CD4-positive, alpha-beta T cell (primary cell): ENCODE results near the gene ALKBH6. TPM values are rescaled to one million over a fixed set of nuclear protein-coding genes. Genes with fewer than 3 reads are reported as not detected.

Experiments used
- ATAC-seq: fragments of 200-7000 bp; cut with Tn5 transposase; one replicate; pipeline ENCODE4 v1.10.0; 2022; ENCODE audit warnings: mild to moderate bottlenecking; ENCODE audit not compliant: poor library complexity
- CTCF ChIA-PET: fragments of 350-600 bp; sonication (Branson Sonifier 250); formaldehyde crosslinking; loops from one replicate; lab custom pipeline; 2021; ENCODE audit warnings: antibody characterized with exemption, inconsistent platforms; lab: Charles Lee
- POLR2A ChIA-PET: fragments of 350-600 bp; sonication (Branson Sonifier 250); formaldehyde crosslinking; loops from one replicate; lab custom pipeline; 2021; ENCODE audit warnings: antibody characterized with exemption, inconsistent platforms; lab: Charles Lee
- DNase-seq, 14 experiments: peaks; one replicate each; pipeline ENCODE4 v3.0.0-alpha.2; 2013 to 2020; ENCODE audit warnings: mixed read lengths in 2 of 14
- H3K27ac ChIP-seq, 2 donors: one replicate each; pipeline versions ENCODE4 v1.5.1 to v1.7.0; 2013; ENCODE audit warnings: low read length in 2 of 2, low read depth in 1 of 2, mild to moderate bottlenecking in 1 of 2
- H3K27me3 ChIP-seq, 2 experiments: 1 replicate in 1 of 2; 2 replicates in 1 of 2; pipeline versions ENCODE4 v1.6.1 to v1.7.0; 2013; ENCODE audit warnings: low read length in 2 of 2, control low read depth in 1 of 2, mild to moderate bottlenecking in 1 of 2, moderate library complexity in 1 of 2; ENCODE audit not compliant: insufficient read depth in 2 of 2, control insufficient read depth in 1 of 2
- H3K36me3 ChIP-seq: one replicate; pipeline ENCODE4 v1.6.1; 2013; ENCODE audit warnings: low read length, control low read depth; ENCODE audit not compliant: insufficient read depth
- H3K4me1 ChIP-seq: one replicate; pipeline ENCODE4 v1.6.1; 2013; ENCODE audit warnings: low read length, control low read depth; ENCODE audit not compliant: insufficient read depth
- H3K4me3 ChIP-seq: one replicate; pipeline ENCODE4 v1.5.1; 2013; ENCODE audit warnings: mild to moderate bottlenecking, low read length, moderate library complexity
- H3K9me3 ChIP-seq, 2 experiments: 1 replicate in 1 of 2; 2 replicates in 1 of 2; pipeline versions ENCODE4 v1.6.1 to v1.7.0; 2013; ENCODE audit warnings: low read length in 2 of 2, mild to moderate bottlenecking in 2 of 2, control low read depth in 1 of 2, moderate library complexity in 1 of 2; ENCODE audit not compliant: control insufficient read depth in 1 of 2, insufficient read depth in 1 of 2
- H3K27ac Mint-ChIP-seq: one replicate; pipeline ENCODE4 v1.8.0; 2020; ENCODE audit warnings: mixed read lengths
- H3K27me3 Mint-ChIP-seq: one replicate; pipeline ENCODE4 v1.8.0; 2021; ENCODE audit warnings: mixed read lengths
- H3K36me3 Mint-ChIP-seq: one replicate; pipeline ENCODE4 v1.8.0; 2021; ENCODE audit warnings: low read depth, mixed read lengths
- H3K4me1 Mint-ChIP-seq: one replicate; pipeline ENCODE4 v1.8.0; 2021; ENCODE audit warnings: low read depth, mixed read lengths
- H3K4me3 Mint-ChIP-seq: one replicate; pipeline ENCODE4 v1.8.0; 2020; ENCODE audit warnings: mild to moderate bottlenecking, mixed read lengths
- H3K9me3 Mint-ChIP-seq: one replicate; pipeline ENCODE4 v1.8.0; 2020; ENCODE audit warnings: mixed read lengths
- CTCF ChIP-seq: fragments of 200-600 bp; IDR thresholded peaks from one replicate; pipeline ENCODE4 v1.8.0; 2022; ENCODE audit warnings: antibody characterized with exemption, mild to moderate bottlenecking
- intact Hi-C, 2 experiments: fragments of 100-400 bp; cut with DNase I in 1 of 2; cut with micrococcal nuclease in 1 of 2; formaldehyde crosslinking; loops; one replicate each; pipeline versions ENCODE4 v1.15.1 to v1.9.0; 2023 to 2025; cut with DNase I, micrococcal nuclease
- total RNA-seq, 174 experiments: library from RNA in 2 of 174; stranded (reverse) in 2 of 174; gene quantifications; one replicate each; pipeline ENCODE4 v1.2.3 and lab custom pipeline; 2021 to 2026

Gene ALKBH6
- total RNA-seq, 2 experiments from 2014 or later, result 38.1 to 41.8 TPM

DNA sequence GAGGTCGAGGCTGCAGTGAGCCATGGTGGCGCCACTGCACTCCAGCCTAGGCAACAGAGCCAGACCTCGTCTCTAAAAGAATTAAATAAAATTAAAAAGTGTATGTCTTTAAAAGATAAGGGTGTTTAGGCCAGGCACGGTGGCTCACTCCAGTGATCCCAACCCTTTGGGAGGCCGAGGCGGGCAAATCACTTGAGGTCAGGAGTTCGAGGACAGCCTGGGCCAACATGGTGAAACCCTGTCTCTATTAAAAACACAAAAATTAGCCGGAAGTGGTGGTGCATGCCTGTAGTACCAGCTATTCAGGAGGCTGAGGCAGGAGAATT is 26.5 kb downstream of the ALKBH6 start:
- Histone ChIP-seq H3K27me3 (peaks cover 23 to 30% of the 10 kb centered on the region in 2 experiments), H3K9me3 (peaks cover 0 to 18% of the 10 kb centered on the region in 2 experiments), H3K4me1 (peaks cover 15% of the 10 kb centered on the region), H3K36me3 (no peaks in the 10 kb centered on the region), H3K4me3 (peak overlapping the region; percentile 34), H3K27ac (no peak overlapping the region)
- POLR2A ChIA-PET, result no interaction called here
- CTCF ChIA-PET, result interaction anchor here (0.7 kb wide), 1 partner anchor 29 kb away, joined by 3 read pairs; no protein-coding TSS in a partner anchor
- Mint-ChIP-seq H3K4me1 (peaks cover 8% of the 10 kb centered on the region), H3K4me3 (peak overlapping the region; percentile 42), H3K36me3 (no peaks in the 10 kb centered on the region), H3K9me3 (no peaks in the 10 kb centered on the region), H3K27ac (no peak overlapping the region), H3K27me3 (peaks cover 51% of the 10 kb centered on the region)
- TF ChIP-seq CTCF, result no peak
- ATAC-seq, result no peak
- DNase-seq, result no peak
- intact Hi-C loops, result no loop called here

GRCh38 chr19:35986664-35987570 is 27.1 kb downstream of the ALKBH6 start:
- POLR2A ChIA-PET, result no interaction called here
- Histone ChIP-seq H3K36me3 (no peaks in the 10 kb centered on the region), H3K4me3 (peak overlapping the region; percentile 34), H3K4me1 (peaks cover 15% of the 10 kb centered on the region), H3K27me3 (peaks cover 23 to 30% of the 10 kb centered on the region in 2 experiments), H3K9me3 (peaks cover 0 to 18% of the 10 kb centered on the region in 2 experiments), H3K27ac (no peak overlapping the region)
- DNase-seq, result peak in 5 of 14 experiments; percentile 12 to 41 (median 32)
- H3K9me3 Mint-ChIP-seq, result no peaks in the 10 kb centered on the region
- H3K4me3 Mint-ChIP-seq, result peak overlapping the region; percentile 78
- peaks cover 8% of the 10 kb centered on the region for H3K4me1 Mint-ChIP-seq
- intact Hi-C loops, result no loop called here
- peaks cover 57% of the 10 kb centered on the region for H3K27me3 Mint-ChIP-seq
- H3K36me3 Mint-ChIP-seq, result no peaks in the 10 kb centered on the region
- CTCF ChIA-PET, result interaction anchor here (0.7 kb wide), 1 partner anchor 28 kb away, joined by 3 read pairs; no protein-coding TSS in a partner anchor
- no peak for TF ChIP-seq CTCF
- ATAC-seq, result peak; percentile 59
- no peak overlapping the region for H3K27ac Mint-ChIP-seq

DNA sequence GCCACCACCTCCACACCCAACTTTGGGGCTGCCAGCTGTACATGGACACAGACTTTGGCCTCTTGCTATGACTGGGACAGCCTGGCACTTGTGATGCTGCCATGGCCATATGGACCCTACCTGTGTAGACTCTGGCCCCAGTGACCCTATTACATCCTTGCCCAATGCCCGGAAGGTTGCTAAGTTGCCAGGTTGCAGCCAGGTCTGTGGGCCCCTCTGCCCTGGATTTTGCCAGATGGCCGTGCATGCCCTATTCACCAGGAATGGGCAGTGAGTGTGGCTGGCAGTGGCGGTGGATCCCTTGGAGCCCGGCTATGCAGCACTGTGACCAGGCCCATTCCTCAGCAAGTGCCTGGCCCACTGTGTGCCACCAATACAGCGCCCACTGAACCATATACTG is 27.9 kb downstream of the ALKBH6 start:
- Mint-ChIP-seq H3K9me3 (no peaks in the 10 kb centered on the region), H3K27ac (no peak overlapping the region), H3K36me3 (no peaks in the 10 kb centered on the region), H3K4me3 (no peak overlapping the region), H3K4me1 (peaks cover 8% of the 10 kb centered on the region), H3K27me3 (peaks cover 61% of the 10 kb centered on the region)
- no peak for DNase-seq
- TF ChIP-seq CTCF, result no peak
- Histone ChIP-seq H3K4me1 (peaks cover 15% of the 10 kb centered on the region), H3K4me3 (no peak overlapping the region), H3K36me3 (no peaks in the 10 kb centered on the region), H3K9me3 (peaks cover 0 to 18% of the 10 kb centered on the region in 2 experiments), H3K27me3 (peaks cover 23 to 30% of the 10 kb centered on the region in 2 experiments), H3K27ac (no peak overlapping the region)
- ATAC-seq, result no peak
- CTCF ChIA-PET, result no interaction called here
- intact Hi-C loops, result no loop called here
- POLR2A ChIA-PET, result no interaction called here
